ENCODE data around the gene IGSF1.

GRCh38 chrX:131257367-131257766 lies 31.7 kb downstream of the IGSF1 start:
- no peak for TF ChIP-seq CTCF (IDR thresholded peaks at IDR 0.05)
- TF ChIP-seq POLR2A (IDR thresholded peaks at IDR 0.05): no peak
- no peak for TF ChIP-seq POLR2AphosphoS5 (IDR thresholded peaks at IDR 0.05)
